B cell (primary cell): Measurements from ENCODE around the gene PLA2G12B. TPM values are rescaled to one million over a fixed set of nuclear protein-coding genes. Genes with fewer than 3 reads are reported as not detected.
"Not testable (repeated sequence)": the region's sequence is repeated elsewhere in the genome, so short reads cannot be mapped to it uniquely, and the experiment has no call there.

Experiments
- ATAC-seq: fragments of 200-7000 bp; cut with Tn5 transposase; one replicate; pipeline ENCODE4 v1.10.0; 2021; ENCODE audit warnings: low read depth, mild to moderate bottlenecking, moderate number of reproducible peaks, moderate library complexity
- CTCF ChIA-PET: fragments of 350-600 bp; sonication (Branson Sonifier 250); formaldehyde crosslinking; loops from one replicate; lab custom pipeline; 2021; ENCODE audit warnings: antibody characterized with exemption, inconsistent platforms; lab: Charles Lee
- POLR2A ChIA-PET: fragments of 350-600 bp; sonication (Branson Sonifier 250); formaldehyde crosslinking; loops from one replicate; lab custom pipeline; 2021; ENCODE audit warnings: antibody characterized with exemption; lab: Charles Lee
- DNase-seq: peaks from one replicate; pipeline ENCODE4 v3.0.0; 2013
- H2AFZ ChIP-seq: 2 replicates; pipeline ENCODE4 v1.6.1; 2012; ENCODE audit warnings: mild to moderate bottlenecking, low read depth, low read length; ENCODE audit not compliant: insufficient read depth, poor library complexity, severe bottlenecking
- H3K27ac ChIP-seq, 2 donors: 1 replicate in 1 of 2; 2 replicates in 1 of 2; pipeline ENCODE4 v1.5.1; 2012 to 2013; ENCODE audit warnings: low read length in 2 of 2, mild to moderate bottlenecking in 2 of 2, moderate library complexity in 1 of 2
- H3K27me3 ChIP-seq, 4 experiments: fragments of 200-600 bp in 1 of 4; sonication (generic) in 1 of 4; replicated peaks in 1 of 4; 1 replicate in 2 of 4; 2 replicates in 2 of 4; pipeline versions ENCODE4 v1.6.1 to v1.7.0; 2013 to 2016; ENCODE audit warnings: low read length in 3 of 4, mild to moderate bottlenecking in 2 of 4, mixed read lengths in 1 of 4, moderate library complexity in 1 of 4; ENCODE audit not compliant: insufficient read depth in 4 of 4, control insufficient read depth in 3 of 4; ENCODE audit errors: control extremely low read depth in 1 of 4
- H3K36me3 ChIP-seq, 2 experiments: replicated peaks in 1 of 2; 1 replicate in 1 of 2; 2 replicates in 1 of 2; pipeline versions ENCODE4 v1.6.1 to v1.7.1; 2013; ENCODE audit warnings: low read length in 1 of 2; ENCODE audit not compliant: insufficient read depth in 2 of 2, control insufficient read depth in 1 of 2; ENCODE audit errors: control extremely low read depth in 1 of 2, extremely low read depth in 1 of 2
- H3K4me1 ChIP-seq, 2 donors: fragments of 200-600 bp in 1 of 2; sonication (generic) in 1 of 2; 1 replicate in 1 of 2; 2 replicates in 1 of 2; pipeline versions ENCODE4 v1.5.1 to v1.6.1; 2013 to 2017; ENCODE audit warnings: low read length in 2 of 2; ENCODE audit not compliant: control insufficient read depth in 2 of 2, insufficient read depth in 2 of 2
- H3K4me2 ChIP-seq: replicated peaks from 2 replicates; pipeline ENCODE3; 2012; ENCODE audit warnings: mild to moderate bottlenecking, low read depth, low read length; ENCODE audit not compliant: poor library complexity, severe bottlenecking
- H3K4me3 ChIP-seq, 5 experiments: fragments of 200-600 bp in 1 of 5; sonication (generic) in 1 of 5; 1 replicate in 3 of 5; 2 replicates in 2 of 5; pipeline versions ENCODE4 v1.5.1 to v1.7.0; 2011 to 2016; ENCODE audit warnings: low read length in 4 of 5, mild to moderate bottlenecking in 4 of 5, low read depth in 2 of 5, control low read depth in 1 of 5, moderate library complexity in 1 of 5; ENCODE audit not compliant: insufficient read depth in 1 of 5; ENCODE audit errors: control extremely low read depth in 1 of 5, extremely low read depth in 1 of 5
- H3K79me2 ChIP-seq: fragments of 200-600 bp; sonication (generic); one replicate; pipeline ENCODE4 v1.6.0; 2016; ENCODE audit warnings: low read length; ENCODE audit not compliant: control insufficient read depth, insufficient read depth
- H3K9ac ChIP-seq: fragments of 200-600 bp; sonication (generic); 2 replicates; pipeline ENCODE4 v1.6.1; 2017; ENCODE audit warnings: mild to moderate bottlenecking, low read length, moderate library complexity
- H3K9me3 ChIP-seq, 3 donors: one replicate each; pipeline versions ENCODE4 v1.6.1 to v1.7.1; 2013; ENCODE audit warnings: low read length in 2 of 3; ENCODE audit not compliant: control insufficient read depth in 2 of 3, insufficient read depth in 1 of 3; ENCODE audit errors: control extremely low read depth in 1 of 3
- H4K20me1 ChIP-seq: 2 replicates; pipeline ENCODE4 v1.6.0; 2012; ENCODE audit warnings: mild to moderate bottlenecking, low read length; ENCODE audit not compliant: insufficient read depth, control insufficient read depth, poor library complexity, severe bottlenecking
- H3K27ac Mint-ChIP-seq: one replicate; pipeline ENCODE4 v1.8.0; 2021; ENCODE audit warnings: mixed read lengths
- H3K27me3 Mint-ChIP-seq: one replicate; pipeline ENCODE4 v1.8.0; 2021; ENCODE audit warnings: mixed read lengths
- H3K4me1 Mint-ChIP-seq: one replicate; pipeline ENCODE4 v1.8.0; 2021; ENCODE audit warnings: mixed read lengths
- H3K4me3 Mint-ChIP-seq: one replicate; pipeline ENCODE4 v1.8.0; 2021; ENCODE audit warnings: mixed read lengths
- H3K9me3 Mint-ChIP-seq: one replicate; pipeline ENCODE4 v1.8.0; 2022; ENCODE audit warnings: mixed read lengths; ENCODE audit not compliant: insufficient read depth
- CTCF ChIP-seq: fragments of 200-600 bp; IDR thresholded peaks from one replicate; pipeline ENCODE4 v1.8.0; 2022; ENCODE audit warnings: antibody characterized with exemption, mild to moderate bottlenecking
- EZH2 ChIP-seq: IDR thresholded peaks from 2 replicates; pipeline ENCODE4 v1.6.1; 2012; ENCODE audit warnings: borderline replicate concordance, low read depth, mild to moderate bottlenecking, moderate library complexity, low read length; ENCODE audit not compliant: insufficient read depth, poor library complexity, severe bottlenecking
- WGBS: methylation state at CpG from one replicate; pipeline ENCODE4 v1.1.5; 2013; ENCODE audit warnings: missing lambda C conversion rate; ENCODE audit not compliant: insufficient coverage; 5-methylcytosine and 5-hydroxymethylcytosine counted together
- intact Hi-C: fragments of 100-400 bp; cut with micrococcal nuclease; formaldehyde crosslinking; loops from one replicate; pipeline ENCODE4 v1.10.0; 2022
- polyA plus RNA-seq: library from polyadenylated mRNA; depleted of rRNA; stranded (reverse); fragments of >200 nt; gene quantifications from 2 replicates; pipeline ENCODE4 v1.2.3, GENCODE V29; 2012
- total RNA-seq, 2 donors: library from RNA; stranded (reverse); fragments of 120-200 nt in 1 of 2; gene quantifications; 1 replicate in 1 of 2; 2 replicates in 1 of 2; pipeline versions ENCODE4 v1.2.3 to v1.2.4, GENCODE V29; 2013 to 2022

Gene PLA2G12B
- total and polyA plus RNA-seq, 2 donors (not counting 1 experiment from before 2014, with no cell fraction given), result not detected

GRCh38 chr10:72924351-72924750 is 30.3 kb downstream of the PLA2G12B start:
- Histone ChIP-seq H3K79me2 (no peaks in the 10 kb centered on the region), H3K4me2 (no peak overlapping the region), H3K27me3 (peaks cover 0 to 7% (median 2%) of the 10 kb centered on the region in 4 experiments), H3K27ac (no peak overlapping the region), H4K20me1 (no peaks in the 10 kb centered on the region), H3K9me3 (peaks cover 0 to 4% (median 3%) of the 10 kb centered on the region in 3 donors), H2AFZ (no peak overlapping the region), H3K36me3 (no peaks in the 10 kb centered on the region), H3K4me1 (no peaks in the 10 kb centered on the region), H3K9ac (no peak overlapping the region), H3K4me3 (no peak overlapping the region)
- ChIA-PET CTCF (no interaction called here), POLR2A (no interaction called here)
- no peak for DNase-seq
- ATAC-seq, result no peak
- H3K27ac Mint-ChIP-seq, result no peak overlapping the region
- TF ChIP-seq EZH2 (no peak), CTCF (no peak)
- no peaks in the 10 kb centered on the region for H3K4me1 Mint-ChIP-seq
- 96% methylated on average over 9 of the region's 13 CpGs for WGBS
- H3K9me3 Mint-ChIP-seq, result peaks cover 15% of the 10 kb centered on the region
- intact Hi-C loops, result no loop called here
- H3K27me3 Mint-ChIP-seq, result peaks cover 21% of the 10 kb centered on the region
- no peak overlapping the region for H3K4me3 Mint-ChIP-seq

- H3K9ac ChIP-seq, H3K9me3 ChIP-seq, H3K4me2 ChIP-seq, H3K4me3 Mint-ChIP-seq, DNase-seq, H3K4me1 ChIP-seq, H3K79me2 ChIP-seq, H3K27ac ChIP-seq, POLR2A ChIA-PET, H3K4me3 ChIP-seq, H2AFZ ChIP-seq, H3K27me3 ChIP-seq, H3K27ac Mint-ChIP-seq, H4K20me1 ChIP-seq, ATAC-seq, H3K4me1 Mint-ChIP-seq, intact Hi-C loops, H3K36me3 ChIP-seq, CTCF ChIA-PET: not testable (repeated sequence)
- Mint-ChIP-seq H3K27me3 (peaks cover 21% of the 10 kb centered on the region), H3K9me3 (peaks cover 15% of the 10 kb centered on the region)
- WGBS, result 89% methylated on average over 1 of the region's 1 CpG
These were observed 33.4 kb downstream of the PLA2G12B start for GRCh38 chr10:72921147-72921683.
